A549 (cell line): ENCODE data around the gene DGAT2. TPM values are rescaled to one million over a fixed set of nuclear protein-coding genes. Genes with fewer than 3 reads are reported as not detected.

Source experiments
- ATAC-seq, 2 experiments: fragments of 200-7000 bp in 1 of 2; fragments of >200 bp in 1 of 2; cut with Nextera tagmentation in 1 of 2; cut with Tn5 transposase in 1 of 2; 3 replicates each; pipeline versions ENCODE4 v1.8.0 to v1.9.1; 2018 to 2020; ENCODE audit warnings: mild to moderate bottlenecking in 1 of 2, moderate library complexity in 1 of 2
- CTCF ChIA-PET: fragments of 300-600 bp; sonication (Branson Sonifier 250); formaldehyde crosslinking; extraction: SDS; loops from one replicate; lab custom pipeline; 2021; ENCODE audit warnings: antibody characterized with exemption, inconsistent platforms; lab: Yijun Ruan, JAX
- POLR2A ChIA-PET: fragments of 350-600 bp; formaldehyde crosslinking; extraction: SDS; loops from one replicate; lab custom pipeline; 2021; ENCODE audit warnings: antibody characterized with exemption, inconsistent platforms; lab: Yijun Ruan, JAX
- DNase-seq, 2 experiments: peaks; one replicate each; pipeline versions ENCODE4 v3.0.0 to v3.0.0-alpha.2; 2011 to 2016; ENCODE audit warnings: low read depth in 1 of 2, low spot score in 1 of 2
- FAIRE-seq: peaks from 2 replicates; lab custom pipeline; 2011; peaks lifted over from hg19 to GRCh38; lab: Jason Lieb, UNC
- H3K27ac ChIP-seq, 2 experiments: fragments of >200 bp; sonication (Bioruptor Twin); formaldehyde crosslinking; 3 replicates each; pipeline ENCODE4 v1.5.1; 2016 to 2017
- H3K4me1 ChIP-seq: fragments of >200 bp; sonication (Bioruptor Twin); formaldehyde crosslinking; 3 replicates; pipeline ENCODE4 v1.6.1; 2016
- H3K4me2 ChIP-seq: fragments of >200 bp; sonication (Bioruptor Twin); formaldehyde crosslinking; 3 replicates; pipeline ENCODE4 v1.6.1; 2016
- H3K4me3 ChIP-seq: fragments of >200 bp; sonication (Bioruptor Twin); formaldehyde crosslinking; 3 replicates; pipeline ENCODE4 v1.5.1; 2016
- H3K9me3 ChIP-seq: fragments of >200 bp; sonication (Bioruptor Twin); formaldehyde crosslinking; 3 replicates; pipeline ENCODE4 v1.6.1; 2016
- CBX8 ChIP-seq: fragments of 200-600 bp; sonication (generic); IDR thresholded peaks from 2 replicates; pipeline ENCODE4 v1.6.1; 2016
- EHMT2 ChIP-seq: fragments of 200-600 bp; sonication (generic); IDR thresholded peaks from 2 replicates; pipeline ENCODE4 v1.6.1; 2016; ENCODE audit warnings: antibody characterized with exemption, low read depth, mild to moderate bottlenecking, moderate library complexity
- EP300 ChIP-seq, 2 experiments: fragments of >200 bp; sonication (Bioruptor Twin); formaldehyde crosslinking; IDR thresholded peaks; 2 replicates in 1 of 2; 3 replicates in 1 of 2; pipeline ENCODE4 v1.6.1; 2016 to 2017
- FOSL2 ChIP-seq, 2 experiments: fragments of 450-650 bp in 1 of 2; fragments of >200 bp in 1 of 2; sonication (Bioruptor Twin) in 1 of 2; formaldehyde crosslinking; IDR thresholded peaks; 2 replicates each; pipeline versions ENCODE4 v1.5.0 to v1.6.1; 2016 to 2020; ENCODE audit warnings: mild to moderate bottlenecking in 1 of 2, moderate library complexity in 1 of 2
- FOXS1 ChIP-seq: fragments of 250-450 bp; sonication (Bioruptor Pico); IDR thresholded peaks from 2 replicates; pipeline ENCODE4 v1.5.0; 2020; ENCODE audit warnings: mild to moderate bottlenecking, moderate library complexity
- HOXB13 ChIP-seq: fragments of 250-450 bp; sonication (Bioruptor Pico); IDR thresholded peaks from 2 replicates; pipeline ENCODE4 v1.5.0; 2020; ENCODE audit warnings: low read depth, mild to moderate bottlenecking, moderate library complexity
- HOXB5 ChIP-seq: fragments of 250-450 bp; sonication (Bioruptor Pico); IDR thresholded peaks from 2 replicates; pipeline ENCODE4 v1.5.0; 2020; ENCODE audit warnings: mild to moderate bottlenecking, moderate library complexity
- JUNB ChIP-seq: fragments of >200 bp; sonication (Bioruptor Twin); formaldehyde crosslinking; IDR thresholded peaks from 2 replicates; pipeline ENCODE4 v1.6.1; 2016
- KDM5A ChIP-seq: fragments of 200-600 bp; sonication (generic); IDR thresholded peaks from 2 replicates; pipeline ENCODE4 v1.6.1; 2016; ENCODE audit warnings: antibody characterized with exemption, mild to moderate bottlenecking
- MAFK ChIP-seq: fragments of 450-650 bp; IDR thresholded peaks from 2 replicates; pipeline ENCODE4 v1.6.1; 2014; ENCODE audit not compliant: partially characterized antibody
- NPAS2 ChIP-seq: fragments of 250-450 bp; sonication (Bioruptor Pico); IDR thresholded peaks from 2 replicates; pipeline ENCODE4 v1.8.0; 2022; ENCODE audit warnings: mild to moderate bottlenecking, moderate library complexity, borderline replicate concordance
- RARB ChIP-seq: fragments of 250-450 bp; sonication (Bioruptor Pico); IDR thresholded peaks from 2 replicates; pipeline ENCODE4 v1.8.0; 2021; ENCODE audit warnings: mild to moderate bottlenecking, moderate library complexity
- RCOR1 ChIP-seq: fragments of 150-350 bp; IDR thresholded peaks from 2 replicates; pipeline ENCODE4 v1.6.1; 2014; ENCODE audit warnings: antibody characterized with exemption, low read length, low read depth
- SMC3 ChIP-seq: fragments of >200 bp; sonication (Bioruptor Twin); formaldehyde crosslinking; IDR thresholded peaks from 3 replicates; pipeline ENCODE4 v1.6.1; 2018; ENCODE audit warnings: inconsistent platforms
- SREBF2 ChIP-seq: fragments of 450-650 bp; IDR thresholded peaks from 2 replicates; pipeline ENCODE4 v1.6.1; 2014; ENCODE audit warnings: mild to moderate bottlenecking, moderate library complexity
- TFCP2L1 ChIP-seq: fragments of 250-450 bp; sonication (Bioruptor Pico); IDR thresholded peaks from 2 replicates; pipeline ENCODE4 v1.5.0; 2021; ENCODE audit warnings: mild to moderate bottlenecking
- ZNF302 ChIP-seq: fragments of 250-450 bp; sonication (Bioruptor Pico); IDR thresholded peaks from 2 replicates; pipeline ENCODE4 v1.9.0; 2021; ENCODE audit warnings: inconsistent platforms, mild to moderate bottlenecking, moderate library complexity
- WGBS: methylation state at CpG from one replicate; pipeline ENCODE4 v1.1.6; 2017; ENCODE audit errors: missing lambda C conversion rate; 5-methylcytosine and 5-hydroxymethylcytosine counted together
- polyA plus RNA-seq, 4 experiments: library from polyadenylated mRNA; depleted of rRNA in 3 of 4; stranded (reverse); fragments of >200 nt; fragmentation: RNase III in 1 of 4; extraction: RNeasy Plus Mini Kit Qiagen cat#74134 plus additional on column Dnase treatment in 1 of 4; gene quantifications; 2 replicates in 3 of 4; 3 replicates in 1 of 4; pipeline ENCODE4 v1.2.3, GENCODE V29; 2011 to 2017
- TF ChIP-seq, protein P1 (sequence below): fragments of >200 bp; sonication (Bioruptor Twin); formaldehyde crosslinking; IDR thresholded peaks from 3 replicates; pipeline ENCODE4 v1.6.1; 2016
- TF ChIP-seq, protein P2 (sequence below): IDR thresholded peaks from 2 replicates; pipeline ENCODE4 v1.6.1; 2012
- TF ChIP-seq, protein P3 (sequence below): fragments of 250-450 bp; sonication (Bioruptor Pico); IDR thresholded peaks from 2 replicates; pipeline ENCODE4 v1.5.0; 2021; ENCODE audit warnings: mild to moderate bottlenecking, moderate library complexity, borderline replicate concordance
- TF ChIP-seq, protein P4 (sequence below): fragments of 250-450 bp; sonication (Bioruptor Pico); IDR thresholded peaks from 2 replicates; pipeline ENCODE4 v1.5.0; 2020; ENCODE audit warnings: low read depth, mild to moderate bottlenecking, moderate library complexity
- TF ChIP-seq, protein P5 (sequence below): fragments of 450-650 bp; IDR thresholded peaks from 2 replicates; pipeline ENCODE4 v1.6.1; 2014; ENCODE audit warnings: antibody characterized with exemption

Gene DGAT2
- polyA plus RNA-seq, 2 of the 4 experiments (the other 2 are of a cell fraction), result 1.6 to 1.9 TPM

DNA sequence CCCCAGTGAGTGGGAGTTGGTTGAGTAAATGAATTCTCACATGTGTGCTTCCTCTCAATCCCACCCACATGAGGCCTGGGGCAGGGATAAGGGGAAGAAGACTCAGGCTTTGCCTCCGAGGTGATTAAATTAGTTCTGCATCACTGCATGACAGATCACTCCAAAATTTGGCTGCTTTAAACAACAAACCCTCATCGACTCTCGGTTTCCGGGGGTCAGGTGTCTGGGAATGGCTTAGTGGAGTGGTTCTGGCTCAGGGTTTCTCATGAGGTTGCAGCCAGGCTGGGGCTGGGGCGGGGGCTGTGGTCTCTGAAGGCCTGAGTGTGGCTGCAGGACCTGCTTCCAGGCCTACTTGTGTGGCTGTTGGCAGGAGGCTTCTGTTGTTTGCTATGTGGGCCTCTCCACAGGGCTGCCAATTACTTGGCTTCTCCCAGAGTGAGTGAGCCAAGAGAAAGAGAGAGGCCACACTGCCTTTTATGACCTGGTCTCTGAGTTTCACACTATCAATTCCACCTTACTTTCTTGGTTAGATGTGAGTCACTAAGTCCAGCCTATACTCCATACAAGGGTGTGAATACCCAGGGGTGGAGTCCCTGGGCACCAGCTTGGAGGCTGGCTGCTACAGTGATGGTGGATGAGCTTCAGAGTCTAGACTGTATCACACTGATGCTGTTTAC lies 35.0 kb upstream of the DGAT2 start:
- Histone ChIP-seq H3K4me1 (no peaks in the 10 kb centered on the region), H3K9me3 (no peaks in the 10 kb centered on the region), H3K4me2 (no peak overlapping the region), H3K4me3 (no peak overlapping the region), H3K27ac (no peak overlapping the region)
- TF ChIP-seq, protein P1, sequence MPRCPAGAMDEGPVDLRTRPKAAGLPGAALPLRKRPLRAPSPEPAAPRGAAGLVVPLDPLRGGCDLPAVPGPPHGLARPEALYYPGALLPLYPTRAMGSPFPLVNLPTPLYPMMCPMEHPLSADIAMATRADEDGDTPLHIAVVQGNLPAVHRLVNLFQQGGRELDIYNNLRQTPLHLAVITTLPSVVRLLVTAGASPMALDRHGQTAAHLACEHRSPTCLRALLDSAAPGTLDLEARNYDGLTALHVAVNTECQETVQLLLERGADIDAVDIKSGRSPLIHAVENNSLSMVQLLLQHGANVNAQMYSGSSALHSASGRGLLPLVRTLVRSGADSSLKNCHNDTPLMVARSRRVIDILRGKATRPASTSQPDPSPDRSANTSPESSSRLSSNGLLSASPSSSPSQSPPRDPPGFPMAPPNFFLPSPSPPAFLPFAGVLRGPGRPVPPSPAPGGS, result no peak
- TF ChIP-seq, protein P2, sequence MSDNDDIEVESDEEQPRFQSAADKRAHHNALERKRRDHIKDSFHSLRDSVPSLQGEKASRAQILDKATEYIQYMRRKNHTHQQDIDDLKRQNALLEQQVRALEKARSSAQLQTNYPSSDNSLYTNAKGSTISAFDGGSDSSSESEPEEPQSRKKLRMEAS, result no peak
- TF ChIP-seq, protein P3, sequence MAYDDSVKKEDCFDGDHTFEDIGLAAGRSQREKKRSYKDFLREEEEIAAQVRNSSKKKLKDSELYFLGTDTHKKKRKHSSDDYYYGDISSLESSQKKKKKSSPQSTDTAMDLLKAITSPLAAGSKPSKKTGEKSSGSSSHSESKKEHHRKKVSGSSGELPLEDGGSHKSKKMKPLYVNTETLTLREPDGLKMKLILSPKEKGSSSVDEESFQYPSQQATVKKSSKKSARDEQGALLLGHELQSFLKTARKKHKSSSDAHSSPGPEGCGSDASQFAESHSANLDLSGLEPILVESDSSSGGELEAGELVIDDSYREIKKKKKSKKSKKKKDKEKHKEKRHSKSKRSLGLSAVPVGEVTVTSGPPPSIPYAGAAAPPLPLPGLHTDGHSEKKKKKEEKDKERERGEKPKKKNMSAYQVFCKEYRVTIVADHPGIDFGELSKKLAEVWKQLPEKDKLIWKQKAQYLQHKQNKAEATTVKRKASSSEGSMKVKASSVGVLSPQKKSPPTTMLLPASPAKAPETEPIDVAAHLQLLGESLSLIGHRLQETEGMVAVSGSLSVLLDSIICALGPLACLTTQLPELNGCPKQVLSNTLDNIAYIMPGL (CRISPR knock-in tag), result no peak
- no peak for TF ChIP-seq FOSL2 (IDR thresholded peaks at IDR 0.05)
- no peak for TF ChIP-seq FOSL2 (CRISPR knock-in tag; IDR thresholded peaks at IDR 0.05)
- TF ChIP-seq CBX8, result no peak
- no peak for TF ChIP-seq JUNB
- TF ChIP-seq SMC3, result no peak
- TF ChIP-seq RCOR1, result no peak
- TF ChIP-seq, protein P4, sequence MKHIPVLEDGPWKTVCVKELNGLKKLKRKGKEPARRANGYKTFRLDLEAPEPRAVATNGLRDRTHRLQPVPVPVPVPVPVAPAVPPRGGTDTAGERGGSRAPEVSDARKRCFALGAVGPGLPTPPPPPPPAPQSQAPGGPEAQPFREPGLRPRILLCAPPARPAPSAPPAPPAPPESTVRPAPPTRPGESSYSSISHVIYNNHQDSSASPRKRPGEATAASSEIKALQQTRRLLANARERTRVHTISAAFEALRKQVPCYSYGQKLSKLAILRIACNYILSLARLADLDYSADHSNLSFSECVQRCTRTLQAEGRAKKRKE (CRISPR knock-in tag), result no peak
- no peak for TF ChIP-seq NPAS2 (CRISPR knock-in tag)
- no peak for TF ChIP-seq HOXB13 (CRISPR knock-in tag)
- 47% methylated on average over 5 of the region's 5 CpGs for WGBS
- FAIRE-seq (no peak), ATAC-seq (no peak), DNase-seq (no peak)
- CTCF ChIA-PET, result interaction anchor here (2.6 kb wide), 1 partner anchor 11 kb away, joined by 9 read pairs; no protein-coding TSS in a partner anchor
- POLR2A ChIA-PET, result no interaction called here

DNA sequence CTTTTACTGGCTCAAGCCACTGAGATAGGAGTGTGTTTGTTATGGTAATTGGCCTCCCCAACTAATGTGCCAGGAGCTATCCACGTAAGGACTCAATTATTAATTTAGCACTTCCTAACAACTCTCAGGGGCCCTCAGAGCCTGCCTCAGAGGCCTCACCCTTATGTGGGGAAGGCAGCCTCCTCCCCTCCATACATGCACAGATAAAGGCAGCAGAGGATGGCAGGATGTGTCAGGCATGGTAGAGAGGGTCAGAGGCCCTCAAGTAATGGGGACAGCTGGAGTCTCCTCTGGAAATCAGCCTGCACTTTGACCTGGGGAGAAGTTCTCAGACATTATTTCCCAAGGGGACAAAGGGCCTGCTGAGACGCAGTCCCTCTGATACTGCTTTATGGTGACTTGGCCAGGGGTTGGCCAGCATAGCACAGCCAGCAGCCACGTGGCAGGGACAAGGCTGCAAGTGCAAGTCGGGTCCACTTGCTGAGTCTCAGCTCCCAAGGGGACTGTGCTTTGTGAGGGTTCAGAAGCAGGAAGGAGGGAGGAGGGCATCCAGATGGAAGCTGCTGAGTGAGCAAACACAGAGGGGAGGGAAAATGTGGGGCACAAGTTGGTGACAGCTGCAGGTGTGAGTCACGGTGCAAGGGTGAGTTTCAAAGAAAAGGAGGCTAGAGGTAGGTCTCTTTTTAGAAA lies 33.9 kb upstream of the DGAT2 start:
- CTCF ChIA-PET, result interaction anchor here (0.5 to 2.6 kb wide), 5 partner anchors 12 to 951 kb away, joined by 3 to 9 read pairs (median 3); no protein-coding TSS in a partner anchor
- no peak overlapping the region for H3K4me2 ChIP-seq
- H3K27ac ChIP-seq, result no peak overlapping the region
- POLR2A ChIA-PET, result no interaction called here
- TF ChIP-seq MAFK (peak; percentile 3), HOXB13 (CRISPR knock-in tag) (no peak)
- ATAC-seq (no peak; a peak in 1 of 6 replicates), DNase-seq (no peak), FAIRE-seq (no peak)
- no peaks in the 10 kb centered on the region for H3K4me1 ChIP-seq
- no peak overlapping the region for H3K4me3 ChIP-seq
- 45% methylated on average over 4 of the region's 5 CpGs for WGBS
- H3K9me3 ChIP-seq, result peaks cover 5% of the 10 kb centered on the region; the same call in 1 of the 3 replicates

DNA sequence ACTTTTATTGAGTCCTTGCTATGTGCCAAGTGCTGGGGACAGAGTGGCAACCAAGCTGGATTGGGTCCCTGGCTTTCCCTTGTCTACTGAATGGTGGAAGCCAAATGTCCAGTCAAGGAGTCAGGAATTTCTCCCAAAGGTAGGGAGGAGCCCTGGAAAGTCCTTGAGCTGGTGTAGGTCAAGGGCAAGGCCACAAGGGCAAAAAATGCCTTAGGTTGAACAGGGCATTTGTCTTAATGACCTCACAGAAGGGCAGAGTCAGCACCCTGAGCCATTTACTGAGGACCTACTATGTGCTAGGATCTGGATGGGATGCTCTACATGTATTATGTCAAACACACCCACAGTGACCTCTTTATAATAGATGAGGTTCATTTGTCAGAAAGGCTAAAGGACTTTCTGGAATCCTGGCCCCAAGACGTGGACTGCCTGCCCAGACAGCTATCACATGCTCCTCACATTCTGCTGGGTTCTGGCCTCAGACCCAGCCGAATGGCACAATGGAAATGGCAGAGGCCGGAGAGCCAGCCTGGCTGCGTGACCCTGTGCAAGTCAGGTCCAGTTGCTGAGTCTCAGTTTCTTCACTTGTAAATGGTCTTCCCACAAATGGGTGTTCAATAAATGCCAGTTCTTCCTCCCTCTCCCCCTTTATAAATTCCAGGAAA lies 33.3 kb upstream of the DGAT2 start:
- H3K4me1 ChIP-seq, result no peaks in the 10 kb centered on the region
- ChIA-PET CTCF (interaction anchor here (0.5 to 2.6 kb wide), 4 partner anchors 13 to 950 kb away, joined by 3 to 9 read pairs (median 4); no protein-coding TSS in a partner anchor), POLR2A (no interaction called here)
- 72% methylated on average over 4 of the region's 4 CpGs for WGBS
- no peak overlapping the region for H3K27ac ChIP-seq
- no peak for ATAC-seq
- no peak overlapping the region for H3K4me2 ChIP-seq
- no peak overlapping the region for H3K4me3 ChIP-seq
- DNase-seq, result no peak
- peaks cover 5% of the 10 kb centered on the region; the same call in 1 of the 3 replicates for H3K9me3 ChIP-seq
- no peak for FAIRE-seq
- no peak for TF ChIP-seq HOXB13 (CRISPR knock-in tag)
- TF ChIP-seq EP300 (IDR thresholded peaks at IDR 0.05), result no peak
- TF ChIP-seq, protein P5, sequence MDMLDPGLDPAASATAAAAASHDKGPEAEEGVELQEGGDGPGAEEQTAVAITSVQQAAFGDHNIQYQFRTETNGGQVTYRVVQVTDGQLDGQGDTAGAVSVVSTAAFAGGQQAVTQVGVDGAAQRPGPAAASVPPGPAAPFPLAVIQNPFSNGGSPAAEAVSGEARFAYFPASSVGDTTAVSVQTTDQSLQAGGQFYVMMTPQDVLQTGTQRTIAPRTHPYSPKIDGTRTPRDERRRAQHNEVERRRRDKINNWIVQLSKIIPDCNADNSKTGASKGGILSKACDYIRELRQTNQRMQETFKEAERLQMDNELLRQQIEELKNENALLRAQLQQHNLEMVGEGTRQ, result no peak
- TF ChIP-seq SREBF2, result no peak
- TF ChIP-seq TFCP2L1 (CRISPR knock-in tag), result no peak
- TF ChIP-seq FOXS1 (CRISPR knock-in tag), result no peak
- TF ChIP-seq HOXB5, result no peak
- TF ChIP-seq EHMT2, result no peak
- TF ChIP-seq RARB (CRISPR knock-in tag), result no peak
- TF ChIP-seq KDM5A, result no peak
- TF ChIP-seq RCOR1, result no peak
- no peak for TF ChIP-seq ZNF302 (CRISPR knock-in tag)
- TF ChIP-seq, protein P3 (CRISPR knock-in tag), result no peak
